H9 (cell line): Measurements from ENCODE around the gene MPC1L. TPM values are rescaled to one million over a fixed set of nuclear protein-coding genes. Genes with fewer than 3 reads are reported as not detected.

ENCODE experiments used
- DNase-seq: peaks from one replicate; pipeline ENCODE4 v3.0.0-alpha.2; 2017
- H2AFZ ChIP-seq: one replicate; pipeline ENCODE4 v1.6.1; 2013; ENCODE audit warnings: mild to moderate bottlenecking, low read length, control low read depth, moderate library complexity
- H2AK5ac ChIP-seq: 2 replicates; pipeline ENCODE4 v1.6.1; 2013; ENCODE audit warnings: low read length, control low read depth, mixed read lengths; ENCODE audit not compliant: insufficient read length
- H2BK120ac ChIP-seq: one replicate; pipeline ENCODE4 v1.6.1; 2013; ENCODE audit warnings: low read depth, mild to moderate bottlenecking, low read length, control low read depth, inconsistent platforms; ENCODE audit not compliant: poor library complexity, severe bottlenecking
- H2BK12ac ChIP-seq: 2 replicates; pipeline ENCODE4 v1.6.1; 2013; ENCODE audit warnings: low read length, control low read depth, mixed read lengths, low read depth; ENCODE audit not compliant: insufficient read length
- H2BK15ac ChIP-seq: 2 replicates; pipeline ENCODE4 v1.6.1; 2013; ENCODE audit warnings: low read depth, low read length, control low read depth
- H2BK20ac ChIP-seq: one replicate; pipeline ENCODE4 v1.6.1; 2013; ENCODE audit warnings: low read depth, mild to moderate bottlenecking, low read length, control low read depth, inconsistent platforms; ENCODE audit not compliant: poor library complexity, severe bottlenecking
- H2BK5ac ChIP-seq: 2 replicates; pipeline ENCODE4 v1.6.1; 2013; ENCODE audit warnings: low read length, control low read depth, mixed read lengths; ENCODE audit not compliant: insufficient read length
- H3K14ac ChIP-seq: 2 replicates; pipeline ENCODE4 v1.6.1; 2013; ENCODE audit warnings: low read length, control low read depth; ENCODE audit not compliant: insufficient read depth
- H3K18ac ChIP-seq: 2 replicates; pipeline ENCODE4 v1.6.1; 2013; ENCODE audit warnings: low read depth, mild to moderate bottlenecking, mixed read lengths, low read length, control low read depth; ENCODE audit not compliant: insufficient read length
- H3K23ac ChIP-seq: 2 replicates; pipeline ENCODE4 v1.6.1; 2013; ENCODE audit warnings: low read length, control low read depth, mixed read lengths, low read depth; ENCODE audit not compliant: insufficient read length
- H3K23me2 ChIP-seq: 2 replicates; pipeline ENCODE4 v1.6.1; 2013; ENCODE audit warnings: low read depth, mild to moderate bottlenecking, mixed read lengths, low read length, control low read depth; ENCODE audit not compliant: insufficient read length, poor library complexity, severe bottlenecking
- H3K27ac ChIP-seq: 2 replicates; pipeline ENCODE4 v1.5.1; 2013; ENCODE audit warnings: low read length, control low read depth, mixed read lengths, low read depth; ENCODE audit not compliant: insufficient read length
- H3K27me3 ChIP-seq: 2 replicates; pipeline ENCODE4 v1.6.1; 2013; ENCODE audit warnings: low read length, control low read depth, inconsistent platforms; ENCODE audit not compliant: insufficient read depth
- H3K4ac ChIP-seq: 2 replicates; pipeline ENCODE4 v1.6.1; 2013; ENCODE audit warnings: low read depth, mild to moderate bottlenecking, control low read depth, inconsistent platforms, low read length, moderate library complexity
- H3K4me1 ChIP-seq: 2 replicates; pipeline ENCODE4 v1.6.1; 2013; ENCODE audit warnings: low read length, control low read depth, inconsistent platforms; ENCODE audit not compliant: insufficient read depth
- H3K4me2 ChIP-seq: 2 replicates; pipeline ENCODE4 v1.6.1; 2013; ENCODE audit warnings: low read length, control low read depth, mixed read lengths; ENCODE audit not compliant: insufficient read length, insufficient read depth
- H3K56ac ChIP-seq: 2 replicates; pipeline ENCODE4 v1.6.1; 2013; ENCODE audit warnings: low read depth, mild to moderate bottlenecking, mixed read lengths, low read length, control low read depth; ENCODE audit not compliant: insufficient read length
- H3K79me1 ChIP-seq: 2 replicates; pipeline ENCODE4 v1.6.1; 2013; ENCODE audit warnings: low read depth, mild to moderate bottlenecking, moderate library complexity, low read length, control low read depth, inconsistent platforms; ENCODE audit not compliant: insufficient read depth, poor library complexity, severe bottlenecking
- H3K79me2 ChIP-seq: 2 replicates; pipeline ENCODE4 v1.6.1; 2013; ENCODE audit warnings: low read length, control low read depth, inconsistent platforms; ENCODE audit not compliant: insufficient read depth
- H3K9ac ChIP-seq: 2 replicates; pipeline ENCODE4 v1.6.1; 2013; ENCODE audit warnings: low read length, control low read depth, mixed read lengths; ENCODE audit not compliant: insufficient read length; ENCODE audit errors: extremely low read depth
- H3K9me3 ChIP-seq: one replicate; pipeline ENCODE4 v1.6.1; 2013; ENCODE audit warnings: low read depth, low read length, inconsistent platforms; ENCODE audit not compliant: control insufficient read depth
- H3T11ph ChIP-seq: one replicate; pipeline ENCODE4 v1.6.1; 2013; ENCODE audit warnings: mild to moderate bottlenecking, low read length, control low read depth, inconsistent platforms
- H4K20me1 ChIP-seq: one replicate; pipeline ENCODE4 v1.6.1; 2013; ENCODE audit not compliant: control insufficient read depth, insufficient read length, insufficient read depth
- H4K5ac ChIP-seq: 2 replicates; pipeline ENCODE4 v1.6.1; 2013; ENCODE audit warnings: low read depth, mild to moderate bottlenecking, mixed read lengths, low read length, control low read depth; ENCODE audit not compliant: insufficient read length
- H4K8ac ChIP-seq: replicated peaks from 2 replicates; pipeline ENCODE4 v1.6.1; 2013; ENCODE audit warnings: low read length, control low read depth, mixed read lengths, low read depth; ENCODE audit not compliant: insufficient read length
- H4K91ac ChIP-seq: 2 replicates; pipeline ENCODE4 v1.6.1; 2013; ENCODE audit warnings: low read depth, mild to moderate bottlenecking, moderate library complexity, mixed read lengths, low read length, control low read depth; ENCODE audit not compliant: insufficient read length
- H3K27ac Mint-ChIP-seq, 3 experiments: 2 replicates in 2 of 3; 3 replicates in 1 of 3; pipeline ENCODE4 v1.8.0; 2020 to 2021; ENCODE audit warnings: mixed read lengths in 3 of 3, mild to moderate bottlenecking in 1 of 3, moderate library complexity in 1 of 3
- H3K27me3 Mint-ChIP-seq: 2 replicates; pipeline ENCODE4 v1.8.0; 2021; ENCODE audit warnings: low read depth, mild to moderate bottlenecking, moderate library complexity, mixed read lengths
- H3K36me3 Mint-ChIP-seq, 3 experiments: 2 replicates in 2 of 3; 3 replicates in 1 of 3; pipeline ENCODE4 v1.8.0; 2020 to 2021; ENCODE audit warnings: low read depth in 3 of 3, mixed read lengths in 3 of 3; ENCODE audit not compliant: insufficient read depth in 1 of 3
- H3K4me1 Mint-ChIP-seq, 2 experiments: 2 replicates each; pipeline ENCODE4 v1.8.0; 2020; ENCODE audit warnings: mixed read lengths in 2 of 2
- H3K4me3 Mint-ChIP-seq, 2 experiments: 2 replicates in 1 of 2; 3 replicates in 1 of 2; pipeline ENCODE4 v1.8.0; 2020 to 2021; ENCODE audit warnings: mild to moderate bottlenecking in 2 of 2, mixed read lengths in 2 of 2, moderate library complexity in 1 of 2
- H3K9me3 Mint-ChIP-seq, 2 experiments: 2 replicates in 1 of 2; 3 replicates in 1 of 2; pipeline ENCODE4 v1.8.0; 2020; ENCODE audit warnings: mild to moderate bottlenecking in 2 of 2, mixed read lengths in 2 of 2, moderate library complexity in 1 of 2
- WGBS: extraction: QIAGEN DNeasy Blood & Tissue Kit; methylation state at CpG from one replicate; pipeline ENCODE4 v1.1.7; 2013; ENCODE audit warnings: missing lambda C conversion rate, low lambda C conversion rate, mixed read lengths; ENCODE audit not compliant: insufficient read length; ENCODE audit errors: extremely low coverage; 5-methylcytosine and 5-hydroxymethylcytosine counted together
- total RNA-seq: library from RNA; stranded (reverse); gene quantifications from 2 replicates; pipeline ENCODE4 v1.2.1, GENCODE V29; 2021
- TF ChIP-seq, protein P1 (sequence below): fragments of 200-600 bp; sonication (generic); conservative IDR thresholded peaks from 3 replicates; pipeline ENCODE4 v1.8.0; 2021; ENCODE audit warnings: antibody characterized with exemption, mild to moderate bottlenecking

Gene MPC1L
- total RNA-seq, 1 experiment from 2014 or later, result not detected

DNA sequence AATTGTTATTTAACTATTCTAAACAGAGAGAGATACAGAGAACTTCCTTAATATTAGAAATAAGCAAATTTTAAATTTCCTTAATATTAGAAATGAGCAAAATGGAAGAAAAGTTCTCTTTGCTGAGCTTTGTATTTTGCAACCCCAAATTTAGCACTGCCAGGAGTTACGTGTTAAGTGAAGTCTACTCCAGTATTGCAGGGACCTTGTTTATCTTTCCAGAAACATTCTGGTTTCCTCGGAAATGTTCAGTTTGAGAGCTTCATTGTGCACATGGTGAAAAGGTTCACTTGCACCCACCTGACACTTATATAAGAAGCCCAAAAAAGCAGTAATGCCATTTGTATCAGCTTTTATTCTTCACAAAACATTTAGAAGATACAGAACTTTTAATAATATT, 30.3 kb downstream of the MPC1L start:
- Histone ChIP-seq H3K23me2 (no peaks in the 10 kb centered on the region), H3K4me1 (no peaks in the 10 kb centered on the region), H2BK120ac (no peak overlapping the region), H2BK12ac (no peak overlapping the region), H4K20me1 (no peaks in the 10 kb centered on the region), H3K9ac (no peak overlapping the region), H2AK5ac (no peak overlapping the region), H2BK5ac (no peak overlapping the region), H3K27me3 (no peaks in the 10 kb centered on the region), H3K79me2 (no peaks in the 10 kb centered on the region), H3K79me1 (no peaks in the 10 kb centered on the region), H3T11ph (no peak overlapping the region), H4K5ac (no peak overlapping the region), H2BK15ac (no peak overlapping the region), H3K18ac (no peak overlapping the region), H4K91ac (no peak overlapping the region), H3K56ac (no peak overlapping the region), H3K27ac (no peak overlapping the region), H3K4ac (no peak overlapping the region), H3K4me2 (no peak overlapping the region), H2AFZ (no peak overlapping the region), H2BK20ac (no peak overlapping the region), H3K23ac (no peak overlapping the region), H4K8ac (no peak overlapping the region), H3K14ac (no peak overlapping the region), H3K9me3 (no peaks in the 10 kb centered on the region)
- peaks cover 32 to 37% of the 10 kb centered on the region in 2 experiments for H3K9me3 Mint-ChIP-seq
- no peak for DNase-seq
- peaks cover 22 to 63% (median 47%) of the 10 kb centered on the region in 3 experiments; a peak in 6 of 7 replicates for H3K36me3 Mint-ChIP-seq
- no peak overlapping the region for H3K27ac Mint-ChIP-seq
- no peaks in the 10 kb centered on the region for H3K27me3 Mint-ChIP-seq
- TF ChIP-seq, protein P1, sequence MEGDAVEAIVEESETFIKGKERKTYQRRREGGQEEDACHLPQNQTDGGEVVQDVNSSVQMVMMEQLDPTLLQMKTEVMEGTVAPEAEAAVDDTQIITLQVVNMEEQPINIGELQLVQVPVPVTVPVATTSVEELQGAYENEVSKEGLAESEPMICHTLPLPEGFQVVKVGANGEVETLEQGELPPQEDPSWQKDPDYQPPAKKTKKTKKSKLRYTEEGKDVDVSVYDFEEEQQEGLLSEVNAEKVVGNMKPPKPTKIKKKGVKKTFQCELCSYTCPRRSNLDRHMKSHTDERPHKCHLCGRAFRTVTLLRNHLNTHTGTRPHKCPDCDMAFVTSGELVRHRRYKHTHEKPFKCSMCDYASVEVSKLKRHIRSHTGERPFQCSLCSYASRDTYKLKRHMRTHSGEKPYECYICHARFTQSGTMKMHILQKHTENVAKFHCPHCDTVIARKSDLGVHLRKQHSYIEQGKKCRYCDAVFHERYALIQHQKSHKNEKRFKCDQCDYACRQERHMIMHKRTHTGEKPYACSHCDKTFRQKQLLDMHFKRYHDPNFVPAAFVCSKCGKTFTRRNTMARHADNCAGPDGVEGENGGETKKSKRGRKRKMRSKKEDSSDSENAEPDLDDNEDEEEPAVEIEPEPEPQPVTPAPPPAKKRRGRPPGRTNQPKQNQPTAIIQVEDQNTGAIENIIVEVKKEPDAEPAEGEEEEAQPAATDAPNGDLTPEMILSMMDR, result no peak
- no CpG with 5 or more reads among the region's 2 CpGs for WGBS
- peaks cover 0 to 3% of the 10 kb centered on the region in 2 experiments; a peak in 2 of 4 replicates for H3K4me1 Mint-ChIP-seq
- H3K4me3 Mint-ChIP-seq, result no peak overlapping the region
